Measurements from ENCODE around the gene HDAC5. TPM values are rescaled to one million over a fixed set of nuclear protein-coding genes. Genes with fewer than 3 reads are reported as not detected.
"Not testable (repeated sequence)": the region's sequence is repeated elsewhere in the genome, so short reads cannot be mapped to it uniquely, and the experiment has no call there.

The HDAC5 gene
- total RNA-seq, 2 donors from 2014 or later, result 19.0 to 26.6 TPM

DNA sequence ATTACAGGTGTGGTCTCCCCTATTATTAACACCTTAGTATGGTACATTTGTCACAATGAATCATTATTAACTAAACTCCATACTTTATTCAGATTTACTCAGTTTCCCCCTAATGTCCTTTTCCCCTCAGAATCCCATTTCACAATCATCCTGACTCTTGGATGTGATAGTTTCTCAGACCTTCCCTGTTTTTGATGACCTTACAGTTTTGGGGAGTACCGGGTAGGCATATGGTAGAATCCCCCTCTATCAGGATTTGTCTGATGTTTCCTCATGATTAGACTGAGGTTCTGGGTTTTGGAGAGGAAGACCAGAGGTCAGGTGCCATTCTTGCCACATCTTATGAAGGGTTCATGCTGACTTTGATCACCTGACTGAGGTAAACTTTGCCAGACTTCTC, 41.0 kb upstream of the HDAC5 start:
- H3K9me3 ChIP-seq, result no peaks in the 10 kb centered on the region
- no peak overlapping the region for H3K27ac ChIP-seq
- TF ChIP-seq, protein P1, sequence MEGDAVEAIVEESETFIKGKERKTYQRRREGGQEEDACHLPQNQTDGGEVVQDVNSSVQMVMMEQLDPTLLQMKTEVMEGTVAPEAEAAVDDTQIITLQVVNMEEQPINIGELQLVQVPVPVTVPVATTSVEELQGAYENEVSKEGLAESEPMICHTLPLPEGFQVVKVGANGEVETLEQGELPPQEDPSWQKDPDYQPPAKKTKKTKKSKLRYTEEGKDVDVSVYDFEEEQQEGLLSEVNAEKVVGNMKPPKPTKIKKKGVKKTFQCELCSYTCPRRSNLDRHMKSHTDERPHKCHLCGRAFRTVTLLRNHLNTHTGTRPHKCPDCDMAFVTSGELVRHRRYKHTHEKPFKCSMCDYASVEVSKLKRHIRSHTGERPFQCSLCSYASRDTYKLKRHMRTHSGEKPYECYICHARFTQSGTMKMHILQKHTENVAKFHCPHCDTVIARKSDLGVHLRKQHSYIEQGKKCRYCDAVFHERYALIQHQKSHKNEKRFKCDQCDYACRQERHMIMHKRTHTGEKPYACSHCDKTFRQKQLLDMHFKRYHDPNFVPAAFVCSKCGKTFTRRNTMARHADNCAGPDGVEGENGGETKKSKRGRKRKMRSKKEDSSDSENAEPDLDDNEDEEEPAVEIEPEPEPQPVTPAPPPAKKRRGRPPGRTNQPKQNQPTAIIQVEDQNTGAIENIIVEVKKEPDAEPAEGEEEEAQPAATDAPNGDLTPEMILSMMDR (IDR thresholded peaks at IDR 0.05), result no peak
- H3K36me3 ChIP-seq, result no peaks in the 10 kb centered on the region
- H3K4me1 ChIP-seq, result no peaks in the 10 kb centered on the region
- H3K27me3 ChIP-seq, result no peaks in the 10 kb centered on the region
- intact Hi-C loops (cut with DNase I), result no loop called here
- no peak overlapping the region for H3K4me3 ChIP-seq
- no peak for DNase-seq
- H3K9ac ChIP-seq (ENCODE audit: low read depth in 2 of 2, low read length in 2 of 2), result no peak overlapping the region

DNA sequence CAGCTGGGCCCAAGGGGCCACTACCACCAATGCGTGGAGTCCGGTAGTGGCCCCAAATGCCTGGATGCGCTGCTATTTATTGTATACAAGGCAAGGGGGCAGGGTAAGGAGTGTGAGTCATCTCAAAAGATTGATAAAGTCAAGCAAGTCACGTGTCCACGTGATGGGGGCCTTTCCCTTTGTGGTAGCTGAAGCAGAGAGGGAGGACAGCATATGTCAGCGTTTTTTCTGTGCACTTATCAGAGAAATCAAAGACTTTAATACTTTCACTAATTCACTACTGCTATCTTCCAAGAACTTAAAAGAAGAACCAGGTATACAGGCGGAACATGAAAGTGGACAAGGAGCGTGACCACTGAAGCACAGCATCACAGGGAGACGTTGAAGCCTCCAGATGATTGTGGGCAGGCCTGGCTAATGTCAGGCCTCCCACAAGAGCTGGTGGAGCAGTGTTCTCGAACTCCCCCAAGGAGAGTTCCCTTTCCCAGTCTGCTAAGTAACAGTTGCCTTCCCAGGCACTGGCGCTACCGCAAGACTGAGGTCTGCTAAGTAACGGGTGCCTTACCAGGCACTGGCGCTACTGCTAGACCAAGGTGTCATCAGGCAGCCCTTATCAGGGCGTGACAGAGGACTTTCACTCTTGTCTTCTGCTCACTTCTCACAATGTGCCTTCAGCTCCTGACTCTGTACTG, 36.2 kb upstream of the HDAC5 start:
- no peaks in the 10 kb centered on the region for H3K36me3 ChIP-seq
- TF ChIP-seq, protein P1 (IDR thresholded peaks at IDR 0.05), result no peak
- H3K9me3 ChIP-seq, result no peaks in the 10 kb centered on the region
- no peaks in the 10 kb centered on the region for H3K4me1 ChIP-seq
- H3K9ac ChIP-seq (ENCODE audit: low read depth in 2 of 2, low read length in 2 of 2), result no peak overlapping the region
- H3K4me3 ChIP-seq, result no peak overlapping the region
- H3K27ac ChIP-seq, result no peak overlapping the region
- intact Hi-C loops (cut with DNase I), result no loop called here
- no peak for DNase-seq
- no peaks in the 10 kb centered on the region for H3K27me3 ChIP-seq

DNA sequence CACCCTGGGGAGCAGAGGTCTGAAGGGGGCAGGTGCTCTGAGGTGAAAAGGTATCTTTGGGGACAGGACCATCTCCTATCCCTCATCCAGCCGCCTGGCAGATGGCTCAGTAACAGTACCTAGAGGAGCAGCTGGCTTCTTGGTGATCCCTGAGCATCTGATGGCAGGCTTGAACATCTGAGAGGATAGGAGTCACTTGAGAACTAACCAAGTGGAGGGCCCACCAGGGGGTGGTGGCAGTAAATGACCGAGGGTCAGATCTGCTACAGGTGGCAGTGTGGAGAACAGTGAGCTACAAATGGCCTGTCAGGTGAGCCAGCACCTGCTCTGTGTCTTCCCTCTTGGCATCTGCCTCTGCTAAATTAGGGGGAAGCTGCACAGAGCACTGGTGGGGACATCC, 32.0 kb upstream of the HDAC5 start:
- Histone ChIP-seq H3K9me3 (no peaks in the 10 kb centered on the region), H3K4me3 (no peak overlapping the region), H3K36me3 (no peaks in the 10 kb centered on the region), H3K27ac (no peak overlapping the region), H3K27me3 (no peaks in the 10 kb centered on the region), H3K9ac (ENCODE audit: low read depth in 2 of 2, low read length in 2 of 2) (no peak overlapping the region), H3K4me1 (no peaks in the 10 kb centered on the region)
- TF ChIP-seq, protein P1 (IDR thresholded peaks at IDR 0.05), result no peak
- intact Hi-C loops (cut with DNase I), result no loop called here
- DNase-seq, result no peak

DNA sequence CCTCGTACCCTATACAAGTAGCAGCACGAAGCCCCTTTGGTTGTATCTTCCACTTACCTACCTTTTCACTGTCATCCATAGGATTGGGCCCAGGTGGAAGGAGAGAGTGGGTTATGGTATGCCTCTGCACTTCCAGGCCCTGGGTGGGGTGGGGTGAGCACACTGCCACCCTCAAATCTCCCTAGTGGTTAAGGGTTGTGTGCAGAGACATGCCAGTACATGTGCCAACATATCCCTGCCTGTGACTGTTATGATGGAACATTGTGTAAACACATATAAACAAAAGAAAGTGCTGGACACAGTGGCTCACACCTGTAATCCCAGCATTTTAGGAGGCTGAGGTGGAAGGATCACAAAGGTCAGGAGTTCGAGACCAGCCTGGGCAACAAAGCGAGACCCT, 29.4 kb upstream of the HDAC5 start:
- Histone ChIP-seq H3K27ac (no peak overlapping the region), H3K9ac (ENCODE audit: low read depth in 2 of 2, low read length in 2 of 2) (no peak overlapping the region), H3K4me1 (no peaks in the 10 kb centered on the region), H3K9me3 (no peaks in the 10 kb centered on the region), H3K36me3 (no peaks in the 10 kb centered on the region), H3K27me3 (no peaks in the 10 kb centered on the region), H3K4me3 (no peak overlapping the region)
- no peak for DNase-seq
- intact Hi-C loops (cut with DNase I), result no loop called here
- TF ChIP-seq, protein P1 (IDR thresholded peaks at IDR 0.05), result no peak

DNA sequence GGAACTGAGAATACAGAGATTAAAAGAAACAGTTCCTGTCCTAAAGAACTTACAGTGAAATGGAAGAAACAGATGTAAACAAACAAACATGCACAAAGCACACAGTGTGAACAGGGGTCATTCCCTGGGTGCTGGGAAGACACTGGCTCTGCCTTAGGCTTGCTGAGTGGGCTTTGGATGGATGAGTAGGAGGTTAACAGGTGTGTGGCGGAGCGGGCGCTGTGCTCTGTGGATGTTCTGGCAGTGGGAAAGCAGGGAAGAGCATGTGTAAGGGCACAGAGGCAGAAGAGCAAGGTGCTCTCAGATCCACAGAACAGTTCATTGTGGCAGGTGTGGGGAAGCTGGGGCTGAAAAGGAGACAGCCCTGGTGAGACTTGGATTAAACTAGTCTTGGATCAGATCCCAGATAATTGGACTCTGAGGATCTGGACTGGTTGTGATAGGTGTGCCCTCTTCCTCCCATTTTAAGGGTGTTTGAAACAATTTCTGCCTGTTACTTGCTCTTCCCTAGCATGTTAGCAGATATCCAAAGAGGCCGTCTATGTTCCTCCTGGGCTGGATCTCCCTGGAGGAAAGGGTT, 26.4 kb upstream of the HDAC5 start:
- DNase-seq, result no peak
- intact Hi-C loops (cut with DNase I), result no loop called here
- H3K9me3 ChIP-seq, result no peaks in the 10 kb centered on the region
- no peaks in the 10 kb centered on the region for H3K36me3 ChIP-seq
- TF ChIP-seq, protein P1 (IDR thresholded peaks at IDR 0.05), result no peak
- no peak overlapping the region for H3K4me3 ChIP-seq
- no peak overlapping the region for H3K27ac ChIP-seq
- H3K9ac ChIP-seq (ENCODE audit: low read depth in 2 of 2, low read length in 2 of 2), result no peak overlapping the region
- H3K27me3 ChIP-seq, result no peaks in the 10 kb centered on the region
- H3K4me1 ChIP-seq, result no peaks in the 10 kb centered on the region

DNA sequence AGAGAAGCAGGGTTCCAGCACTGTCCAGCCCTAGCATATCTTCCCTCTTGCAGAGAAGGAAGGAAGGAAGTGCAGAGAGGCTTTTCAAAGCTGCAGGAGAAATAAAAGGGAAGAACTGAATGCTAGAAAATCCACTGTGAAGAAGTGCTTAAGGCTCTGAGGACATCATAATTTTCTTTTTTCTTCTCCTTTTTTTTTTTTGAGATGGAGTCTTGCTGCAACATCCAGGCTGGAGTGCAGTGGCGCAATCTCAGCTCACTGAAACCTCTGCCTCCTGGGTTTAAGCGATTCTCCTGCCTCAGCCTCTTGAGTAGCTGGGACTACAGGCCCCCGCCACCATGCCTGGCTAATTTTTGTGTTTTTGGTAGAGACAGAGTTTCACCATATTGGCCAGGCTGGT, 25.6 kb upstream of the HDAC5 start:
- H3K4me1 ChIP-seq; H3K9ac ChIP-seq (ENCODE audit: low read depth in 2 of 2, low read length in 2 of 2); H3K9me3 ChIP-seq; DNase-seq; intact Hi-C loops (cut with DNase I); H3K27ac ChIP-seq; H3K36me3 ChIP-seq; H3K4me3 ChIP-seq; H3K27me3 ChIP-seq: not testable (repeated sequence)

Data from colonic mucosa (tissue), 4 donors.